Tibial artery (tissue), 4 donors: ENCODE measurements around the gene TEX261.
A peak's percentile ranks its signal among the peaks of the same experiment; 100 is the strongest.

Experiments used
- DNase-seq, 2 donors: peaks; one replicate each; pipeline ENCODE4 v3.0.0-alpha.2; 2019
- H3K27ac ChIP-seq, 2 donors: fragments of 200-600 bp; sonication (generic) in 1 of 2; 1 replicate in 1 of 2; 2 replicates in 1 of 2; pipeline ENCODE4 v1.5.1; 2018 to 2019; ENCODE audit warnings: mild to moderate bottlenecking in 1 of 2
- H3K27me3 ChIP-seq, 2 donors: fragments of 200-600 bp; sonication (generic) in 1 of 2; one replicate each; pipeline versions ENCODE4 v1.5.1 to v1.6.0; 2016 to 2019
- H3K36me3 ChIP-seq, 3 donors: fragments of 200-600 bp; sonication (generic) in 2 of 3; one replicate each; pipeline ENCODE4 v1.5.1; 2016 to 2019; ENCODE audit warnings: mild to moderate bottlenecking in 2 of 3
- H3K4me1 ChIP-seq, 4 donors: fragments of 200-600 bp; sonication (generic) in 2 of 4; 1 replicate in 3 of 4; 2 replicates in 1 of 4; pipeline ENCODE4 v1.5.1; 2016 to 2019
- H3K4me3 ChIP-seq, 2 donors: fragments of 200-600 bp; sonication (generic) in 1 of 2; 1 replicate in 1 of 2; 2 replicates in 1 of 2; pipeline ENCODE4 v1.5.1; 2018 to 2019; ENCODE audit warnings: mild to moderate bottlenecking in 2 of 2
- H3K9me3 ChIP-seq, 3 donors: fragments of 200-600 bp; sonication (generic) in 1 of 3; one replicate each; pipeline ENCODE4 v1.5.1; 2016 to 2019
- intact Hi-C: fragments of 100-400 bp; cut with DNase I; formaldehyde crosslinking; loops from one replicate; pipeline ENCODE4 v1.15.0; 2023; ENCODE audit warnings: low total_unique reads
- TF ChIP-seq, protein P1 (sequence below), 2 experiments: fragments of 200-600 bp in 1 of 2; fragments of 450-650 bp in 1 of 2; IDR thresholded peaks; one replicate each; pipeline ENCODE4 v1.5.1; 2017 to 2019; ENCODE audit warnings: antibody characterized with exemption in 2 of 2, mild to moderate bottlenecking in 1 of 2, moderate library complexity in 1 of 2

The TEX261 gene

DNA sequence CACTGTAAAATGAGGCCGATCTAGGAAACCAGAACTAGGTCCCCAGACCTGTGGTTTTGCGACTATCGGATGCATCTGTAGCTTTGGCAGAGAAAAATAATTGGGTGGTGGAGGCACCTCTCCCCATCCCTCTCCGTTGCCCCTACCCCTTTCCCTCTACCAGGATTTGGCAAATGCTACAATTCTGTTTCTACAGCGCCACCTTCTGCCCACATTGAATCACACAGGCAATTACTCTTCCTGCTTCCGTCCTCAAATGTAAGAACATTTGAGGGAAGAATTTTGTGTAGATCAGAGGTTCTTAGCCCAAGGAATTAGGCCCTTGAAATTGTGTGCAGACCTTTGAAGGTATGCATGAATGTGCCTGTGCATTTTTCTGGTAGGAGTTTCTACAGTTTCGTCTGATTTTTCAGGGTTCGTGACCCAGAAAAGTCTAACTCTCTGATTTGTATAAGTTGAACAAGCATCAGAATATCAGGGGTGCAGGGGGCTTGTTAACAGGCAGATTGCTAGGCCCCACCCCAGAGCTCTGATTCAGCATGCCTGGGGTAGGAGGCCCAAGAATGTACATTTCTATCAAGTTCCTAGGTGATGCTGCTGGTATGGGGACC lies 47.7 kb downstream of the TEX261 start:
- Histone ChIP-seq H3K9me3 (no peaks in the 10 kb centered on the region), H3K27me3 (peaks cover 0 to 11% of the 10 kb centered on the region in 2 donors), H3K36me3 (no peaks in the 10 kb centered on the region), H3K4me1 (peaks cover 0 to 14% (median 6%) of the 10 kb centered on the region in 4 donors), H3K27ac (no peak overlapping the region), H3K4me3 (no peak overlapping the region)
- TF ChIP-seq, protein P1, sequence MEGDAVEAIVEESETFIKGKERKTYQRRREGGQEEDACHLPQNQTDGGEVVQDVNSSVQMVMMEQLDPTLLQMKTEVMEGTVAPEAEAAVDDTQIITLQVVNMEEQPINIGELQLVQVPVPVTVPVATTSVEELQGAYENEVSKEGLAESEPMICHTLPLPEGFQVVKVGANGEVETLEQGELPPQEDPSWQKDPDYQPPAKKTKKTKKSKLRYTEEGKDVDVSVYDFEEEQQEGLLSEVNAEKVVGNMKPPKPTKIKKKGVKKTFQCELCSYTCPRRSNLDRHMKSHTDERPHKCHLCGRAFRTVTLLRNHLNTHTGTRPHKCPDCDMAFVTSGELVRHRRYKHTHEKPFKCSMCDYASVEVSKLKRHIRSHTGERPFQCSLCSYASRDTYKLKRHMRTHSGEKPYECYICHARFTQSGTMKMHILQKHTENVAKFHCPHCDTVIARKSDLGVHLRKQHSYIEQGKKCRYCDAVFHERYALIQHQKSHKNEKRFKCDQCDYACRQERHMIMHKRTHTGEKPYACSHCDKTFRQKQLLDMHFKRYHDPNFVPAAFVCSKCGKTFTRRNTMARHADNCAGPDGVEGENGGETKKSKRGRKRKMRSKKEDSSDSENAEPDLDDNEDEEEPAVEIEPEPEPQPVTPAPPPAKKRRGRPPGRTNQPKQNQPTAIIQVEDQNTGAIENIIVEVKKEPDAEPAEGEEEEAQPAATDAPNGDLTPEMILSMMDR (IDR thresholded peaks at IDR 0.05), result peak; percentile 59 to 71
- peak; percentile 49 to 61 for DNase-seq
- intact Hi-C loops, result loop anchor here (5.0 kb wide), 1 partner anchor 85 kb away; no protein-coding TSS in a partner anchor

DNA sequence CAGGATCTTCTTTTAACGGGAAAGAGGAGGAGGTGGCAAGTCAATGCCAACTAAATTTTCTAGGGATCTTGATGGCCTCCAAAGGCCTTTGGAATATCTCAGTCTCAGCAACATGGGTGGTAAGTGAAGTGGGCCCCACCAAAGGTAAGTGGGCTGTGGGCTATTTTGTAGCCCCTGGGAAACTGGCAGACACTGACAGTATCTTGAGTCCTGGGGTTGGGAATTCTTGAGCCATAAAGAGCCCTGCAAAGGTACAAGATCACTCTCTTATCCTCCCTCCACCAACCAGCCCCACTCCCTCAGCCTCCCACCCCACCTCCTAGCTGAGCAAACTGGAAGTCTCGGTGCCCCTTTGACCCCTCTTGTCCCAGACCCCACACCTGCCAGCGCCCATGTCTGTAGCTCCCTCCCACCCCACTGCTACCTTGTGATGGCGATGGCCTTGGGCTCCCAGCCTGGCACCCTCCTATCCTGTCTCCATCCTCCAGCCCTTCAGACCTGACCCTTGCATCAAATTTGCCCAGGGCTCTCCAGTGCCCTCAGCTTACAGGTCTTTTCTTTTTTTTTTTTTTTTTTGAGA lies 50.5 kb downstream of the TEX261 start:
- intact Hi-C loops, result no loop called here
- TF ChIP-seq, protein P1 (IDR thresholded peaks at IDR 0.05), result no peak
- Histone ChIP-seq H3K9me3 (no peaks in the 10 kb centered on the region), H3K36me3 (no peaks in the 10 kb centered on the region), H3K27me3 (peaks cover 0 to 18% of the 10 kb centered on the region in 2 donors), H3K27ac (no peak overlapping the region), H3K4me3 (no peak overlapping the region), H3K4me1 (peaks cover 0 to 14% (median 6%) of the 10 kb centered on the region in 4 donors)
- DNase-seq, result peak in 1 of 2 donors; percentile 38

DNA sequence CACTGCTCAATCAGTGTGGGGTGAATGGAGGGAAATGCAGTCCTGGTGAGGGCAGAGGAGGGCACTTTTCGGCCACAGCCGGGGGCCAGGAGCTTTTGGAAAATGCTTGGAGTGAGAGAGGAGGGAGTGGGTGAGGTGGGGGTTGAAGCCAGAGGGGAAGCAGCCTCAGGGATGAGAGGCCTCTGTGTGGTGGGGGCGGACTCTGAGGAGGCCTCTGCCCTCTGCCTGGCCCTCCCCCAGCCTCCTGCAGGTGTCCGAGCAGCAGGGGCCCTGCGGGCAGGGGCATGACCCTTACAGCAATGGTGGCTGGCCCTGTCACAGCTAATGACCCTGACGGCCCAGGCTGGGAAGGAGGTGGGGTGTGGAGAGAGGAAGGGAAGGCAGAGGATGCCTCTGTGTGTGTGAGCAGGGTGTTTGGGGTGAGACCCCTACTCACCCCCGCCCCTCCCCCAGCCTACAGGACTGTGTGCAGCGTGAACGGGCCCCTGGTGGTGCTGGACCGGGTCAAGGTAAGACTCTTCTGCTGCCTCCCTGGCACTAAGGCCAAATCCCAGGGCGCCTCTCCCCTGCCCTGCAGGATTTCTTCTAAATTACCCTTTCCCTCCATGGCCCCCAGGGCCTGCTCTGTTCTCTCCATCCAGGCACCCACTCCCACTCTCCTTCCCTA lies 51.3 kb downstream of the TEX261 start:
- Histone ChIP-seq H3K27me3 (peaks cover 0 to 26% of the 10 kb centered on the region in 2 donors), H3K4me1 (peaks cover 0 to 8% (median 3%) of the 10 kb centered on the region in 4 donors), H3K36me3 (no peaks in the 10 kb centered on the region), H3K9me3 (no peaks in the 10 kb centered on the region), H3K27ac (no peak overlapping the region), H3K4me3 (no peak overlapping the region)
- intact Hi-C loops, result no loop called here
- TF ChIP-seq, protein P1 (IDR thresholded peaks at IDR 0.05), result no peak
- peak in 1 of 2 donors; percentile 51 for DNase-seq

DNA sequence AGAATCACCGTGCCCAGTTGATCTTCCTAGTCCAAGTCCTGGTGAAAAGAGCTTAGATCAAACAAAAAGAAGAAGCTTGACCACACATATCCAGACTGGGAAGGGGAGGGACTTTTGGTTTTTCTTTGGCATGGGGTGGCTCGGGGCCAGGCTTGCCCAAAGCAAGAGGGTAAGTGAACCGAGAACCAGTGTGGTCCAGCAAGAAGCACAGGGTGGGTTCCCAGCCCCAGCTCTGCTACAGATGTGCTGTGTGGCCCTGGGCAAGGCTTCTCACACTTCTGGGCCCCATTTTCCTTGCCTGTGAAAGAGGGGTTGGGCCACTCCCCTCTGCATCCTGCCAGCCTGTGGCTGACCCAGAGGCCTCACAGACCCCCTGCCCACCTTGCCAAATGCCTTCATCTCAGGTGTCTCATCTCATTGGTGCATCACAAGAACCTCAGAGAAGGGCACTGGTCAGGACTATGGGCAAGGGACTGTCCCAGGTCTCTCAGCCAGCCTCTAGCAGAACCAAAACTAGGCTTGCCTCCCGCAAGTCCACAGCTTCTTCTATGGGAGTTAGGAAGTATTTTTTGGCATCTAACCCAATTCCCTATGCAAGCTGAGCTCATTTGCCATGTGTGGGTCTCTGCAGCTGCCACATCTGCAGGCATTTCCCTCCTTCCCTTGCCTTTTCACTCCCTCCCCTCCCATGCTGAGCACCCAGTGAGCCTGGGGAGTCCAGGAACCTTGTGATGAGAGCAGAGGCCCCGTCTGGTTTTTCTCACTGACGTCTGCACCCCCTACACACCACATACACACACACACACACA lies 52.1 kb downstream of the TEX261 start:
- Histone ChIP-seq H3K4me3 (no peak overlapping the region), H3K4me1 (peaks cover 0 to 3% (median 0%) of the 10 kb centered on the region in 4 donors), H3K9me3 (no peaks in the 10 kb centered on the region), H3K27me3 (peaks cover 0 to 24% of the 10 kb centered on the region in 2 donors), H3K36me3 (no peaks in the 10 kb centered on the region), H3K27ac (no peak overlapping the region)
- intact Hi-C loops, result no loop called here
- peak; percentile 5 to 37 for DNase-seq
- TF ChIP-seq, protein P1 (IDR thresholded peaks at IDR 0.05), result no peak

DNA sequence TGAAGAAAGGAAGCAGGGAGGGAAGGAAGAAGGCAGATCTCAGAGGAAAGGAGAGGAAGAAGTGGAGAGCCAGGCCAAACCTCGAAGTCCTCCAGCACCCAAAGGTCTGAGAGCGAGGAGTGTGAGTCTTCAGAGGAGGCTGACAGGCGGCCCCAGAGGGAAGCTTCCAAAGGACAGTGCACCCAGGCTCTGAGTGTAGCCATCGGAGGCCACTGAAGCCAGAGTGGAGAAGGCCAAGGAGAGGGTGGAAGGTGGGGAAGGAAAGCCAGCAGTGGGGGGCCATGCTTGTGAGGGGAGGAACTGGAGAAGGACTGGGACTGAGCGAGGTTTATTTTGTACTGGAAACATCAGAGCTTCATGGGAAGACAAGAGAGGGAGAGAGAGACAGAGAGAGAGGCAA lies 53.0 kb downstream of the TEX261 start:
- Histone ChIP-seq H3K27me3 (peaks cover 0 to 22% of the 10 kb centered on the region in 2 donors), H3K4me1 (peaks cover 0 to 2% (median 0%) of the 10 kb centered on the region in 4 donors), H3K27ac (no peak overlapping the region), H3K4me3 (no peak overlapping the region), H3K9me3 (no peaks in the 10 kb centered on the region), H3K36me3 (no peaks in the 10 kb centered on the region)
- intact Hi-C loops, result no loop called here
- TF ChIP-seq, protein P1 (IDR thresholded peaks at IDR 0.05), result no peak
- DNase-seq, result peak in 1 of 2 donors; percentile 13
